Measurements from ENCODE around the gene CD200R1.
A peak's percentile ranks its signal among the peaks of the same experiment; 100 is the strongest.

Gene CD200R1

DNA sequence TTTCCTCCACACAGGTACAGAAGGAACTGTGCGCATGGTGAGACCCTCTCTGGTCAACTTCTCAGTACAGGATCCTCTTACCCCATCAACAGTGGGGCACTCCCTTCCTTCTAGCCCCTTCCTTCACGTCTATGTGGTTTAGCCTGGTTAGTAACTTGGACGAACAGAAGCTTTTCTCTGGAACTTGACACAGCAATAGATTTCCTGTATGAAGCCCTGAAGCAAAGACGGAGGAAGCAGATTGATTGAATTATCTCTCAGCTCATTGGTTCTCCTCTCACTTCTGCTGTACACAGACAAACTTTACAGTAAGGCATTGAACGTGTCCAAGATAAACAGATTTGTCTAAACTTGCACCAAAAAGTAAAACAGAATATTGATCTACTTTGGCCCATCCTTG lies at the start of gene CD200R1:
TSS of gene CD200R1 (minus strand) at position 210 of the 400 bp plus-strand sequence. CDS start 246 bp downstream, outside the sequence.
- DNase-seq (ENCODE audit: low read depth in 2 of 2): no peak

GRCh38 chr3:113021471-113021870 lies 46.6 kb upstream of the CD200R1 start:
- no peak for DNase-seq (ENCODE audit: low read depth in 2 of 2)

DNA sequence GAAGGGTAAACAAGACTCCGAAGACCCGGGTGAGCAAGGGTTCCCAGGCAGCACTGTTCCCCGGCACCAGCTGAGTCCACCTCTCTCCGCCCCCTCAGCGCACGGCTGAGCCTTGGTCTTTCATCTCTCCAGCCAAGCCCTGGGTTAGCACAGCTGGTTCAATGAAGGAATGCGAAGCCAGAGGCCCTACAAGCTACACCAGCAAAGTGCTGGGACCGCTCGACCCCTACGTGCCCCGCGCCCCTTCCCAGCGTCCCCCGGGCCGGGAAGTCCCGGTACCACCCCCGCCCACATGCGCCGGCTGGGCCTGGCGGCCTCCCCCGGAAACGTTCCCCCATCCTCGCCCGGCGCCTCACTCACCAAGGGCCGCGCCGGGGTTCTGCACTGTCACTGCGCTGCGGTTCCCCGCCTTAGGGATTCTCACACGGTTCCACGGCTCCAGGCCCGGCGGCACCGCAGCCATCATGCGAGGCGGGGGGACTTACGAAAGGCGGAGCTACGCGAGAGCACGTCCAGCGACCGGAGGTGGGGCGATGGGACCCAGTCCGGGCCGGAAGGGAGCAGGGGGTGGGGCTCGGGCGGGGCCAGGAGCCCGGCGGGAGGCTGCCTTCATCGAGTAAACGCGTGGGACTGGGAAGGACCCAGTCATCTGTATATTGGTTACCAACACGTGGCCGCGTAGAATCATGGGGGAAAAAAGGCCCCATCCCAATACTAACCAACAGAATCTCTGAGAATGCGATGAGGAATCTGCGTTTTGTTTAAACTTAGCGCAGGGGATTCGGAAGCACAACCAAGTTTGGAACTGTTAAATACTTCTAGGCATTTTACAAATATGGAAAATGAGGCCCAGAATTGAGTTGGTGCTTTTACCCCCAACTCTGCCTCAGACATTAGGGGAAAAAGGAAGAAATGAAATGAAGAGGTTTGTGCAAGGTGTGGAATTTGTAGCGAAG lies 44.6 kb upstream of the CD200R1 start:
- peak; percentile 68 to 72 for DNase-seq (ENCODE audit: low read depth in 2 of 2)

- DNase-seq (ENCODE audit: low read depth in 2 of 2): no peak
These were observed 43.8 kb upstream of the CD200R1 start for GRCh38 chr3:113018536-113019181.

- no peak for DNase-seq (ENCODE audit: low read depth in 2 of 2)
These were observed 38.7 kb upstream of the CD200R1 start for GRCh38 chr3:113013593-113013992.

DNA sequence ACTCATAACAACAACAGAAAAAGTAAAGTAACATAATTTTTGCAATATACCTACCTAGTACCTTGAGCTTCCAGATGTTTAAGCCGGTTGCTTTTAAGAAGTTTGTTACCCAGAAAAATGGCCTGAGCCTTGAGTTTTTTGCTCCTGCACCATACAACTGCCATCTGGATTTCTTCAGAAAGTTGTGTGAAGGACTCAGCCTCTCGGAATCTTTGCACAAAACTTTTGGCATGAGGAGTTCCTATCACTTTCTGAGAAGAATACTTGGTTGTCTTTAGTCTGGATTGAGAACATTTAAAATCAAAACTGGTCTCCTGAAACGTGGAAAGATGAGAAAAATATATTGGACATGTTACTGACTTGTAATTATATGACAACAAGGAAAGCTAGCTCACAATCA lies 33.2 kb upstream of the CD200R1 start:
- no peak for DNase-seq (ENCODE audit: low read depth in 2 of 2)

DNA sequence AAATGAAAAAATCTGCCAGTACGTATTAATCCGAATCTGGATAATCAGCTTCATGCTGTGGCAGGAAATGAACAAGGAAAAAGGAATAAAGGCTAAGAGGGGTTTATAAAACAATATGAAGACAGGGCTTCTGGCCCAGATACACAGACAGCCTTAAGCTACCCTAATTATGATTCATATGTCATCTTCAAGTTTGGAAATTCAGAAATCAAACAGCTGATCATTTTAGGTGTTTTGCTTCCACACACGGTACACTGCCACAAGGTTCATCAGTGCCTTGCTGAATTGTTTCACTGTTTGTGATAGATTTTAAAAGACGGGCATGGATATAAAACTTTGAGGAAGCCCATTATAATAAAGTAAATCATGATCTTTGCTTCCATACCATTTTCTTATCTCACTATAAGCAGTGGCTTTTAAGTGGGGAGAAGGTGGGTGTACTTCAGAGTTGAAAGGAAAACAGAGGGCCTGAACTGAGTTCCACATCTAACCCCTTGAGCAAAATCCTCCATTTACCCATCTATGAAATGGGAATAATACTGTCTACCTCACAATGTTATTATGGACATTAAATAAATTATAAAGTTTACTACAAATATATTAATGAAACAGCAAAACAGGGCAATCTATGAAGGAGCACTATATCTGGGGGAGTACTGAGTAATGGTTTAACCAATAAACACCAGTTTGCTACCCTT lies 31.6 kb upstream of the CD200R1 start:
- DNase-seq (ENCODE audit: low read depth in 2 of 2): no peak

DNA sequence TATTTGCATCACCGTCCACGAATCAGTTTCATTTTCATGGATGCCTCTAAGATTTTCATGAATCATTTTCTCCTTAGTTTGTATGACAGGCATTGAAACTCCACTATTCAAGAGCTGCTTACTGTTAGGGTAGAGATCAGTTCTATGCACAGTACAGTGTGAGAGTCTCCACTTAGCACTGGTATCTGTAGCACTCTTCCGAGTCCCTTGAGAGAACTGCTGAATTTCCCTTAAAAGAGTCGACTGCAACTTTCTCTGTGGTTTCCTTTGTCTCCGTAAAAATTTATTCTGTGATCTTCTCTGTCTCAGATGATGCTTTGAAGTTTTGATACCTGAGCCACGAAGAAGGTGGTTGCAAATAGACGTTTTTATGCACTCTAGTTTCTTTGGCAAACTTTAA lies 30.7 kb upstream of the CD200R1 start:
- DNase-seq (ENCODE audit: low read depth in 2 of 2): no peak

DNA sequence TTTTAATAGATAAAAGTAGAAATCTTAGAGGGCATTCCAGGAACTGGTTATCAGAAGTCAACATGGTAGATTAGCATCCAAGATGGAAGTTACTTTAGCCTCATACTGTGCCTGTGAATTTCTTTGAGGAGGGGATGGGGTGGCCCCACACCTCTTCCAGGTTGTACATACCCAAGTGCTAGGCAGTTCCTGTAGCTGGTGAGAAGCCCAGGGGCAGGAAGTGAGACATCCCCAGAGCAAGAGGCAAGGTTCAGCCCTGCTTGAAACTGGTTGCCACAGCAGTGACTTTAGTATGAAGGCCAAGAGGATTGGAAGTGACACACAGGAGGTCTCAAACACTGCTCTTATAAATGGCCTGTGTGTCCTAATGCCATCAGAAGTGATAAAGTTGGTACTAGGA lies 27.8 kb upstream of the CD200R1 start:
- no peak for DNase-seq (ENCODE audit: low read depth in 2 of 2)

- no peak for DNase-seq (ENCODE audit: low read depth in 2 of 2)
These were observed 27.1 kb upstream of the CD200R1 start for GRCh38 chr3:113002037-113002436.

GRCh38 chr3:113000691-113001090 lies 25.8 kb upstream of the CD200R1 start:
- DNase-seq (ENCODE audit: low read depth in 2 of 2): no peak

- DNase-seq (ENCODE audit: low read depth in 2 of 2): no peak
These were observed 20.9 kb upstream of the CD200R1 start for GRCh38 chr3:112995800-112996199.

DNA sequence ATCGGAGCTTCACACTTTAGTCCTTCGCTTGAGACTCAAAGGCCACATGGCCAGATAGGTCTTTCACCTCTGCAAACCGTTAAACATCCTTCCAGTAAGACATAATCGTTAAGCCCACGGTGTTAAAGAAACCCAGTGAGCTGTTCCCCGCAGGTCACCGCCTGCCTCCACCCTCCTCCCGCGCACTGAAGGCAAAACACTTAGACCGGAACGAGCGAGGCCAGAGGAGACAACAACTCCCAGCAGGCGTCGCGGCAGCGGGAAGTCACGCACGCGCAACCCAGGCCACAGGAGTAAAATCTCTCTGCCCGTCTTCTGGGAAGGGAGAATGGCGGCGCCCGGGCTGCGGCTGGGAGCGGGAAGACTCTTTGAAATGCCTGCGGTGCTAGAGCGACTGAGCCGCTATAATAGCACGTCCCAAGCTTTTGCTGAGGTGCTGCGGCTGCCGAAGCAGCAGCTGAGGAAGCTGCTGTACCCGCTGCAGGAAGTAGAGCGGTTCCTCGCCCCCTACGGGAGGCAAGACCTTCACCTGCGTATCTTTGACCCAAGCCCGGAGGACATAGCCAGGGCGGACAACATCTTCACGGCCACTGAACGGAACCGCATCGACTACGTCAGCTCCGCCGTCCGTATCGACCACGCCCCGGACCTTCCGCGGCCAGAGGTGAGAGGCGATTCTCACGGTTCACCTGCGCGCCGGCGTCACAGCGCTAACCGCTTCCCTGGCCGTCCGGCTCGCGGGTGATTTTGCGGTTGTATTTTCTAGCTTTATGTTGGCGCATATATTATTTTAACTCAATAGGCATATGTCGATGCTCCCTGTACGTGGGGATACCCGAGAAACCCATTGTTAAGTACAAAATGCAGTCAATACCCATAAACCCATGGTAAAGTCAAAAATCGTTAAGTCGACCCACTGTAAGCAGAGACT lies 16.0 kb upstream of the CD200R1 start, which contains the start of gene GTPBP8:
TSS of gene GTPBP8 (plus strand) at position 313 of the 931 bp plus-strand sequence. CDS start at position 329, 16 bp downstream.
- DNase-seq (ENCODE audit: low read depth in 2 of 2): peak; percentile 60 to 64

GRCh38 chr3:112987710-112988334 lies 12.9 kb upstream of the CD200R1 start:
- no peak for DNase-seq (ENCODE audit: low read depth in 2 of 2)

- peak in 1 of 2 donors; percentile 16 for DNase-seq (ENCODE audit: low read depth in 2 of 2)
These were observed 9.6 kb upstream of the CD200R1 start for GRCh38 chr3:112984485-112984884.

GRCh38 chr3:112982710-112983109 lies 7.8 kb upstream of the CD200R1 start:
- DNase-seq (ENCODE audit: low read depth in 2 of 2): no peak

DNA sequence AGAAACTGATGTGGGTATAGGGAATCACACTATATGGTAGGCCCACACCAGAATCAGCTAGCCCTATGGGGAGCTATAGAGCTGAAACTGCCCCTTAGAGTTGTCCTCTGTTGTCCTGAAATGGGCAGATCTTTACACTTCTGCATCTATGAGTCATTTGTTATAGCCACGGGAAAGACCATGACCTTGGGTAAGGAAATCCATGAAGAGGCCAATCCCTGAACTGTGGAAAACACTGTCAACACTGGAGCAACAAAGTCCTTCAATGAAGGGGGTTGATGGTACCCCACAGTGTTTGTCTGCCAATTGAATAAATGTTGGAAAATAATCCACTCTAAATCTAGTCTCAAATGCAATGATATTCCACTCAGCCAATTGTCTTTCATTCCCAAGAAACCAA lies 5.2 kb upstream of the CD200R1 start:
- no peak for DNase-seq (ENCODE audit: low read depth in 2 of 2)

GRCh38 chr3:112979244-112979832 lies 4.4 kb upstream of the CD200R1 start:
- DNase-seq (ENCODE audit: low read depth in 2 of 2): no peak

- DNase-seq (ENCODE audit: low read depth in 2 of 2): no peak
These were observed 2.0 kb upstream of the CD200R1 start for GRCh38 chr3:112976953-112977352.

DNA sequence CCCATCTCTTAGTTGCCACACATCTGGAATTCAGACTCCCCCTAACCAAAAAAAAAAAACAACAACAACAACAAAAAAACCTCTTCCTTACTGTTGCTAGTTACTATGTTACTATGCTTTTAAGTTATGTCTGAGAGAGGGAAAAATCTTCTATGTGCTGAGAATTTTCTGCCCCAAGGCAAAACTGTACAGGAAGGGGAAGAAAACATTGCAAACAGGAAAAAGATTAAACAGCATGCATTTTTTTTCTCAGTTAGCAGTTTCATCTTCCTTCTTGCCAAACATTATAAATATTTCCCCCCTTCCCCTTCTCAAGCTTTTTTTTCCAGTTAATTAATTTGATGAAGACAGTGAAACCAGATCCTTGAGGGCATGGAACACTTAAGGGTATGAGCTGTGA lies 1.1 kb upstream of the CD200R1 start:
- no peak for DNase-seq (ENCODE audit: low read depth in 2 of 2)
